HG02981 (cell line): ENCODE measurements around the gene TRIM9.

Source experiments
- ATAC-seq: cut with Tn5 transposase; IDR thresholded peaks from one replicate; pipeline ENCODE4 v1.9.1; 2021; ENCODE audit warnings: mild to moderate bottlenecking, moderate library complexity; ENCODE audit not compliant: unreplicated experiment

TRIM9 gene

DNA sequence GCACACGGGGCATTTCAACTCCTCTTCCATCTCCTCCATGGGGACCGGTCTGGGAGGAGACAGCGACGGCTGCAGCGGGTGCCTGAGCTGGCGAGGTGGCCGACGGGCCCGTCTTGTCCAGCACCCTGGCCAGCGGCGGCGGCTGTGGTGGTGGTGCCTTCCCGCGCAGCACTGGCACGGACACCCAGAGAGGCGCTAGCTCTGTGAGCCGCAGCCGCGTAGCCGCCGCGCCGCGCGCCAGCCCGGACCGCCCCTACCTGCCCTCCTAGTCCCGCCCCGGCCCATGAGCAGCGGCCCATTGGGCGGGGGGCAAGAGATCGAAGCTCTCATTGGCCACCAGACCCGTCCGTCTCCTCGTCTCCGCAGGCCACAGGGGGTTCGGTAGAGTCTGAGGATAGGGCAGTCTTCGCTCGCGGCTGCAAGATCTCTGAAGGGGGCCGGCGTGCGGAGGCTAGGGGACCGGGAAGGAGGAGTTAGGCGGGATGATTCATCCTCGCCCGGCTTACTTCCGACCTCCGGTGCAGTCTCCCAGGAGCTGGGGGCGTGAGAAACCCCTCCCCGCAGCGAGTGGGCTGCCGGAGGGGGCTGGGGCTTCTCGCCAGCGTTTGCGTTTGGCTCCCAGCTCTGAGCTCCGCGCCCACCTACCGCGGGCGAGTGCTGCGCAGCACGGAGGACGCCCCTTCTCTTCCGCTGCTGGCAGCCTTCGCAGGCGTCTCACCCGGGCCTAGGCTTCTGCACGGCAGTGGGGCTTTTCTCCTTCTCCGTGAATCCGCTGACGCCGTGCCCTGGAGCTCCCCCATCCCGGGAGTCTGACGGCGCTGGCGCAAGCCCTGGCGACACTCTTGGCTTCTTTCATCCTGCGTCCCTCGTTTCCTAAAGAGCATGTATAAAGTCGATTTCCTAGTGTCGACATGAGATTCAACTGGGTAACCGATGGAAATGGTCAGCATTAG lies at the start of gene TRIM9:
TSS of gene TRIM9 (minus strand) at position 205 of the 953 bp plus-strand sequence. CDS start at position 39, 166 bp downstream.
- peak; percentile 98 for ATAC-seq

DNA sequence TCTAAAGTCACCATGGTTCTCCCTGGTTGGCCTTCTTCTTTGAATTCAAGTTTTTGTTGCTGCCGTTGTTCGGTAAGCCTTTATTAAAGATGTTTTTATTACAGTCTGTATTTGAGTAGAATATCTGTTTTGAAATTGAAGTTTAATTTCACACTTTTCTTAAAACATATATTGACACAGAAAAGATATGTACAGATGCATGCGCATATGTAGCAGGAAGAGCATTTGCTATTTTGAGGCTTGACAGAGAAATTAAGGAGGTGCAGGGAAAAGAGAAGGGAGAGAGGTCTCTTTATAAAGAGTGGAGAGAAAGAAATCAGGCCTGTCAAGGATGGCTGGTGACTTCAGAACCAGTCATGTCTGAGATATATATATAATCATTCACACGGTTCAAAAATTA lies 46.0 kb upstream of the TRIM9 start:
- no peak for ATAC-seq

DNA sequence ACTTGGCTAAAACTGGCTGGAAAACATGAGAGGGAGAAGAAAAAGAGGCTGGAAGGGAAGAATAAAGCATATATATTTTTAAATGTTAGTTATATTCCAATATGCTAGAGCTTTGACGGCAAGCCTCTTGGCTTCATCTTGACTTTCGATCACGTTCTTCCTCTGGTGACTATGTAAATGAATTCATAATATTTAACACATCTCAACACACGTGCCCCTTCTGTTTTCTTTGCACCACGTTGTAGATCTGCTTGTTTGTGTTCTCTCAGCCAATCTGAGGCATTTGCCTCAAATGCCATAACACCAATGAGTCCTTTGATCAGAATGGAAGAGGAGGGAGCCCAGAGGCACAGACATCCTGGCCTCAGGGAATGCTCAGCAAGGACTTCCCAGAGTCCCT lies 45.4 kb upstream of the TRIM9 start:
- ATAC-seq: no peak

DNA sequence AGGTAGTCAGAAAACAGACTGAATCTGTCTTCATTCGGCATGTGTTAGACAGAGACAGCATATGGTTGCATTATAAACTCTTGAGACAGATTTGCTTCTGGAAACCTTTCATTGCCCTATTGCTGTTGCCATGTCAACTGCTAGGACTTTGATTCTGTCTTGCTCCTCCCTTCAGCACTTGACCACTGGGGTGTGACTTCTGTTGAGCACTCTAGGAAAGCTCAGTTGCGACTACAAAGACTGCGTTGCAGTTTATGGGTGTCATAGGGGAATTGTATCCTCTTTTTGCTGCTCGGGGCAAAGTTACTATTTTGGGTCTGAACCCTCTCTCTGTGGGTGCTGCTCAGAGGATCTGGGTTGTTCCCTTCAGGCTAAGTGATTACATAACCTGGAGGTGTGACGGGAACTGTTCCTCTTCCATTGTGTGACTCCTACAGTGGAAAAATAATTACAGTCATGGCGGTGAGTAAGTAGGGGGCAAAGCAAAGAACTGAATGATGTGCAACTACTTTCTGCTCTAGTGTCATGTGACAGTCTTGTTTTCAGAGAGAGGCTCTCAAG lies 44.3 kb upstream of the TRIM9 start:
- ATAC-seq: no peak

DNA sequence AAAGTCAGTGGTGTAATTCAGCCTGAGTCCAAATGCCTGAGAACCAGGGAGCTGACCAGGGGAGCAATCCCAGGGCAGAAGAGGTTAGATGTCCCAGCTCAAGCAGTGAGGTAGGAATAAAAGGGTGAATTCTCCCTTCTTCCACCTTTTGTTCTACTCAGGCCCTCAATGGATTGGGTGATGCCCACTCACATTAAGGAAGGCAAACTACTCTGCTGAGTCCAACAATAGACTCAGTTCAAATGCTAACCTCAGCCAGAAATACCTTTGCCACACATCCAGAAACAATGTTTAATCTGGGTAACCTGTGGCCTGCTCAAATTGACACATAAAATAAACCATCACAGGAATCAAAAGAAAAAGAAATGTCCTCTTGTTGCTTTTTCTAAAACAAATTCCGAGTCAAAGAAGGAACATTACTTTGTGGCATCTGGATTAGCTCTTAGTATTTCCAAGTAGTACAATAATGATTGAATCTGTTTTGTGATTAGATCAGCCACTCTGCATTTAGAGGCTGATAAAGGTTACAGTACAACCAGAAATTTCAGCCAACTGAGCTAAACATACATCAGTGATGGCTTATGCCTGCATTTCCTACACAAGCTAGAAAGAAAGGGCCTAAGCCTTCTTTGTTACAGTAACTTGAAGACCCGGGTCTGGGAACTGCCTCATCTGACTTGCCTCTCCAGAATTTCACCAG lies 43.6 kb upstream of the TRIM9 start:
- ATAC-seq: no peak

- ATAC-seq: no peak
Measured at GRCh38 chr14:51131516-51131915, 36.6 kb upstream of the TRIM9 start.

GRCh38 chr14:51129130-51129529 lies 34.2 kb upstream of the TRIM9 start:
- ATAC-seq: no peak

GRCh38 chr14:51124029-51124428 lies 29.1 kb upstream of the TRIM9 start:
- no peak for ATAC-seq

GRCh38 chr14:51121096-51121495 lies 26.2 kb upstream of the TRIM9 start:
- no peak for ATAC-seq

- ATAC-seq: no peak
Measured at GRCh38 chr14:51119411-51120051, 24.6 kb upstream of the TRIM9 start.

- ATAC-seq: no peak
Measured at GRCh38 chr14:51118993-51119392, 24.1 kb upstream of the TRIM9 start.

GRCh38 chr14:51117593-51117992 lies 22.7 kb upstream of the TRIM9 start:
- ATAC-seq: no peak

GRCh38 chr14:51116682-51117081 lies 21.8 kb upstream of the TRIM9 start:
- no peak for ATAC-seq

- ATAC-seq: no peak
Measured at GRCh38 chr14:51109651-51110050, 14.7 kb upstream of the TRIM9 start.

DNA sequence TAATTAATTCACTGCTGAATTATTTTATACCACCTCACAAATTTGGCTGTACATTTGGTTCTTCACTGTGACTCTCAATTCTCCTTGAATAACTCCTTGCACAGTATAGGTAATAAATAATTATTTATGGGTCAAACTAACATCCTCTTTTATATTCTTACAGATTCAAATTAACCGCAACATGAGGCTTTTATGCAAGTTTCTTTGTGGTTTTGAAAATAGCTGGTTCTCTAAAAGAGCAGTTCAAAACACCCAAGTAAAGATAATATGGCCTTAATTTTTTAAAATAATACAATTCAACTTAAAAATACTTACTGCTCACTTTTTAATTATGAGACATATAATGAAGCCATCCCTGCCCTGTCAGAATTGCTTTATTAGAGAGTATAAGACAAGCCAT lies 12.9 kb upstream of the TRIM9 start:
- ATAC-seq: no peak

GRCh38 chr14:51104467-51104866 lies 9.6 kb upstream of the TRIM9 start:
- ATAC-seq: no peak

GRCh38 chr14:51097287-51097686 lies 2.4 kb upstream of the TRIM9 start:
- no peak for ATAC-seq

DNA sequence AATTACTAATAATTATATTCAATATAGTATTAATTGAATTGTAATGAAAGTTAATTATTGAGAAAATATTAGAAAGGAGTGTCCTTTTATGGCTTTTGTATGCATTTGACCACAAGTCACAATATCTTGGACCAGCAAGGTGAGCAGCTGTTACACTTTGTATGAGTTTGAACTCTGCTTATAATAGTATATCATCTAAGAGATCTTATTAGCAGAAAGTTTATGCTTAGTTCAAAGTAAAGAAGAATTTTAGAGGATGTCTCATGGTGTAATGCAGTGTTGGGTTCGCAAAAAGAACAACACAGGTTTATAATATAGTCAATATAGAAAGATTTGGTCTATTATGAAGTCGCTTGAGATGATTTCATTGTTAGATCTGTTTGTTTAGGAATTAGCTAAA lies 2.0 kb upstream of the TRIM9 start:
- no peak for ATAC-seq

DNA sequence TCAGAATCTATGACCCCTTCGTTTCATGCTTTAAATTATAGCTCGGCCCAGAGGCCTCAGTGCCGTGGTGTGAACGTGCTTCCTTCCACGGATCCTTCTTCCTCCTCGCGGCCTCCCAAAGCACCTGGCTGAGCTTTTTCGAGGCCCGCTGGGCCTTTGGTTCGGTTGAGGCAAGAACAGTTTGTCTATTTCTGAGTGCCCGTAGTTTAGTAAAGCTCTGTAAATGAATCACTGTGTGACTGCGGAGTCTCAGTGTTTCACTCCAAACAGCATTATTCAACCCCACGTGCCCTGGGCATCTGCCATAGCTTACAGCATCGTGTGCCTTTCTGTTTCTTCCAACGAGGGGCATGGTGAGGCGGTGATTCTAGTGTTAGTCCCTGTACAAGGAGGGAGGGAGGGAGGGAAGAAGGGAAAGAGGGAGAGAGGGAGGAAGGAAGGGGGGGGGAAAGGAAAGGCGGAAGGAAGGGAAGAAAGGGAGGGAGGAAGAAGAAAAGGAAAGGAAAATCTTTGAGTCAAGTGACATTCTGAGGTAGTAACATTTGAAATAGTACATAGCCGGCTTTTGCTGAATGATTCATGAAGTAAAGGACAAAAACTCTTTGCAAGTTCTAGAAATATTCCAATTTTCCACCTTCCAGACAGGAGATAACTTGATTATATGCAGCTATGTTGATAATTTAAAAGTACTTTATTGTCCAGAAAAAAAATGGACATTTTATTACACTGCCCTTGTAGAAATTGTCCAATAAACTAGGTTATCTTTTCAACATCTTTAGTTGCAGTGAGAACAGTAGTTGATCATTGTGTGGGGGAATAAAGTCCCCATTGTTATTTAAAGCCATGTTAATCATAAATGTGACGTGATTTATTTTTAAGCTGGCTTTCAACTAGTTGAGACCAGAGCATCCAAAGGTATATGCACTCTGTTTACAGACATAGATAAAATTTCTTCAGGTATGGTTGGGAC lies 1.2 kb upstream of the TRIM9 start:
- no peak for ATAC-seq

- ATAC-seq: no peak
Measured at GRCh38 chr14:51094282-51094821, 553 bp downstream of the TRIM9 start.
